Stimulated activated CD4-positive, alpha-beta T cell treated with anti-CD3 and anti-CD28 coated beads, TNF-alpha, amount 100 ng/mL, for 24 hours (primary cell): Measurements from ENCODE around the gene TAF6.

Source experiments
- DNase-seq, 3 experiments: peaks; one replicate each; pipeline ENCODE4 v3.0.0-alpha.2; 2020; ENCODE audit warnings: low read depth in 3 of 3

Gene TAF6

GRCh38 chr7:100122067-100122466 is 2.9 kb upstream of the TAF6 start:
- DNase-seq, result no peak

- DNase-seq, result no peak
Measured at GRCh38 chr7:100120733-100121036, 1.5 kb upstream of the TAF6 start.

- DNase-seq, result peak in 2 of 3 experiments; percentile 45 to 62
Measured at GRCh38 chr7:100119970-100120732, 993 bp upstream of the TAF6 start.

GRCh38 chr7:100118388-100119071 is 628 bp downstream of the TAF6 start:
- DNase-seq, result no peak

- DNase-seq, result no peak
Measured at GRCh38 chr7:100115026-100115425, 4.1 kb downstream of the TAF6 start.

- DNase-seq, result no peak
Measured at GRCh38 chr7:100111914-100112313, 7.2 kb downstream of the TAF6 start.

GRCh38 chr7:100111156-100111555 is 8.0 kb downstream of the TAF6 start:
- no peak for DNase-seq

- no peak for DNase-seq
Measured at GRCh38 chr7:100109521-100110163, 9.5 kb downstream of the TAF6 start.

GRCh38 chr7:100107890-100108289 is 11.3 kb downstream of the TAF6 start:
- no peak for DNase-seq

- DNase-seq, result no peak
Measured at GRCh38 chr7:100107125-100107737, 11.9 kb downstream of the TAF6 start.

- no peak for DNase-seq
Measured at GRCh38 chr7:100106633-100107032, 12.5 kb downstream of the TAF6 start.

- no peak for DNase-seq
Measured at GRCh38 chr7:100105534-100105933, 13.6 kb downstream of the TAF6 start.

GRCh38 chr7:100102950-100103840 is 16.0 kb downstream of the TAF6 start:
- no peak for DNase-seq

GRCh38 chr7:100101016-100101862 is 17.9 kb downstream of the TAF6 start, which contains the start of the genes AP4M1 and MCM7:
Gene AP4M1, plus strand, starts transcription at chr7:100101643. Its CDS starts 72 bp downstream, at chr7:100101715.
Gene MCM7, minus strand, starts transcription at chr7:100101397. Its CDS starts 103 bp downstream, at chr7:100101294.
- peak; percentile 95 to 99 (median 95) for DNase-seq

- peak; percentile 68 to 84 (median 74) for DNase-seq
Measured at GRCh38 chr7:100100420-100101015, 18.6 kb downstream of the TAF6 start.

GRCh38 chr7:100099452-100099851 is 19.7 kb downstream of the TAF6 start:
- no peak for DNase-seq

GRCh38 chr7:100098913-100099312 is 20.2 kb downstream of the TAF6 start:
- DNase-seq, result no peak

- DNase-seq, result no peak
Measured at GRCh38 chr7:100095704-100096103, 23.5 kb downstream of the TAF6 start.

GRCh38 chr7:100095289-100095688 is 23.9 kb downstream of the TAF6 start:
- no peak for DNase-seq

GRCh38 chr7:100093925-100094486 is 25.2 kb downstream of the TAF6 start:
- no peak for DNase-seq
